Kidney (tissue), 14 donors: ENCODE measurements around the gene MARK2. TPM values are rescaled to one million over a fixed set of nuclear protein-coding genes. Genes with fewer than 3 reads are reported as not detected.

Experiments
- DNase-seq, 5 donors: peaks; one replicate each; pipeline ENCODE4 v3.0.0-alpha.2; 2013 to 2020
- FAIRE-seq: peaks from 2 replicates; lab custom pipeline; 2012; peaks lifted over from hg19 to GRCh38; lab: Jason Lieb, UNC
- H3K27ac ChIP-seq, 2 donors: one replicate each; pipeline ENCODE4 v1.7.0; 2013; ENCODE audit warnings: low read depth in 2 of 2, low read length in 2 of 2, inconsistent platforms in 1 of 2
- H3K27me3 ChIP-seq: one replicate; pipeline ENCODE4 v1.7.1; 2013; ENCODE audit warnings: low read length, inconsistent platforms; ENCODE audit not compliant: control insufficient read depth, insufficient read depth
- H3K36me3 ChIP-seq, 3 donors: one replicate each; pipeline versions ENCODE4 v1.7.0 to v1.7.1; 2013; ENCODE audit warnings: low read length in 3 of 3, control low read depth in 1 of 3, inconsistent platforms in 1 of 3; ENCODE audit not compliant: insufficient read depth in 3 of 3, control insufficient read depth in 2 of 3
- H3K4me1 ChIP-seq, 3 donors: one replicate each; pipeline versions ENCODE4 v1.7.0 to v1.7.1; 2013; ENCODE audit warnings: low read length in 3 of 3, inconsistent platforms in 1 of 3, low read depth in 1 of 3; ENCODE audit not compliant: control insufficient read depth in 2 of 3, insufficient read depth in 2 of 3
- H3K4me3 ChIP-seq, 3 donors: one replicate each; pipeline versions ENCODE4 v1.7.0 to v1.8.1; 2013; ENCODE audit warnings: low read length in 3 of 3, control low read depth in 1 of 3, inconsistent platforms in 1 of 3
- H3K9ac ChIP-seq, 3 donors: one replicate each; pipeline versions ENCODE4 v1.7.0 to v1.7.1; 2013; ENCODE audit warnings: low read length in 3 of 3, control low read depth in 1 of 3, inconsistent platforms in 1 of 3
- H3K9me3 ChIP-seq, 3 donors: one replicate each; pipeline versions ENCODE4 v1.7.0 to v1.7.1; 2013; ENCODE audit warnings: low read length in 3 of 3, control low read depth in 1 of 3, inconsistent platforms in 1 of 3; ENCODE audit not compliant: control insufficient read depth in 2 of 3, insufficient read depth in 1 of 3
- CTCF ChIP-seq: IDR thresholded peaks from 3 replicates; pipeline ENCODE4 v1.5.1; 2012; ENCODE audit warnings: mild to moderate bottlenecking, moderate library complexity, borderline replicate concordance; ENCODE audit not compliant: insufficient read depth; ENCODE audit errors: extremely low read depth
- intact Hi-C: fragments of 100-400 bp; cut with DNase I; formaldehyde crosslinking; loops from one replicate; pipeline ENCODE4 v1.11.1; 2022
- polyA plus RNA-seq: library from polyadenylated mRNA; stranded (reverse); fragments of 350-450 nt; fragmentation: Illumina TruSeq; extraction: RNeasy Lipid Tissue Mini Kit (QIAGEN cat#74804); gene quantifications from one replicate; pipeline ENCODE4 v1.2.3, GENCODE V29; 2014; ENCODE audit warnings: low read depth, low replicate concordance; ENCODE audit not compliant: insufficient read depth
- total RNA-seq: library from RNA; stranded (reverse); fragmentation: NEBNext Ultra II Directional; extraction: Animal tissue kit (Norgen Biotek cat#: 25700); gene quantifications from one replicate; pipeline ENCODE4 v1.2.1, GENCODE V29; 2021
- donor health status: control.
- donor health status: control.
- donor health status: control.
- donor health status: control.
- donor health status: control.
- donor health status: DM: yes; HTN: yes; CAD: no.
- donor health status: Normal renal cell carcinoma (clear cell type).

Gene MARK2
- total and polyA plus RNA-seq, 2 donors from 2014 or later: 11.7 to 42.6 TPM

- no peak for TF ChIP-seq CTCF
- Histone ChIP-seq H3K36me3 (peaks cover 3 to 21% (median 17%) of the 10 kb centered on the region in 3 donors), H3K4me3 (no peak overlapping the region), H3K9ac (no peak overlapping the region), H3K9me3 (no peaks in the 10 kb centered on the region), H3K27ac (no peak overlapping the region), H3K4me1 (peaks cover 2 to 39% (median 31%) of the 10 kb centered on the region in 3 donors), H3K27me3 (no peaks in the 10 kb centered on the region)
- no peak for DNase-seq
- intact Hi-C loops: no loop called here
- no peak for FAIRE-seq
Measured at GRCh38 chr11:63892228-63892627, 53.3 kb downstream of the MARK2 start.

- DNase-seq (no peak), FAIRE-seq (no peak)
- Histone ChIP-seq H3K4me3 (no peak overlapping the region), H3K9ac (no peak overlapping the region), H3K9me3 (no peaks in the 10 kb centered on the region), H3K27ac (no peak overlapping the region), H3K4me1 (peaks cover 0 to 28% (median 21%) of the 10 kb centered on the region in 3 donors), H3K36me3 (peaks cover 5 to 33% (median 21%) of the 10 kb centered on the region in 3 donors), H3K27me3 (no peaks in the 10 kb centered on the region)
- intact Hi-C loops: no loop called here
- no peak for TF ChIP-seq CTCF
Measured at GRCh38 chr11:63893355-63893754, 54.4 kb downstream of the MARK2 start.

GRCh38 chr11:63896071-63896470 lies 57.2 kb downstream of the MARK2 start:
- peaks cover 0 to 4% (median 0%) of the 10 kb centered on the region in 3 donors for H3K4me1 ChIP-seq
- intact Hi-C loops: no loop called here
- H3K36me3 ChIP-seq: peaks cover 10 to 60% (median 40%) of the 10 kb centered on the region in 3 donors
- H3K27me3 ChIP-seq: no peaks in the 10 kb centered on the region
- FAIRE-seq: no peak
- peak in 1 of 5 donors; percentile 40 for DNase-seq
- no peaks in the 10 kb centered on the region for H3K9me3 ChIP-seq
- H3K9ac ChIP-seq: no peak overlapping the region
- no peak overlapping the region for H3K27ac ChIP-seq
- no peak for TF ChIP-seq CTCF
- H3K4me3 ChIP-seq: no peak overlapping the region

GRCh38 chr11:63897459-63898146 lies 58.7 kb downstream of the MARK2 start:
- H3K27me3 ChIP-seq: no peaks in the 10 kb centered on the region
- no peak for TF ChIP-seq CTCF
- FAIRE-seq (no peak), DNase-seq (no peak)
- H3K36me3 ChIP-seq: peaks cover 10 to 74% (median 53%) of the 10 kb centered on the region in 3 donors
- H3K4me1 ChIP-seq: no peaks in the 10 kb centered on the region
- intact Hi-C loops: no loop called here
- no peaks in the 10 kb centered on the region for H3K9me3 ChIP-seq
- H3K4me3 ChIP-seq: no peak overlapping the region
- no peak overlapping the region for H3K9ac ChIP-seq
- H3K27ac ChIP-seq: no peak overlapping the region
